Keratinocyte (primary cell): Measurements from ENCODE around the gene DFFB. TPM values are rescaled to one million over a fixed set of nuclear protein-coding genes. Genes with fewer than 3 reads are reported as not detected.

ENCODE experiments used
- DNase-seq: peaks from one replicate; pipeline ENCODE4 v3.0.0-alpha.2; 2011; ENCODE audit warnings: low read depth, missing footprints, low spot score
- FAIRE-seq: peaks from 2 replicates; lab custom pipeline; 2011; peaks lifted over from hg19 to GRCh38; lab: Jason Lieb, UNC
- H2AFZ ChIP-seq: 2 replicates; pipeline ENCODE4 v1.6.0; 2012; ENCODE audit warnings: low read length, control low read depth, inconsistent platforms; ENCODE audit not compliant: control insufficient read depth
- H3K27ac ChIP-seq: 2 replicates; pipeline ENCODE4 v1.5.1; 2011; ENCODE audit warnings: low read length; ENCODE audit not compliant: control insufficient read depth, insufficient read depth
- H3K27me3 ChIP-seq: 3 replicates; pipeline ENCODE4 v1.6.0; 2011; ENCODE audit warnings: low read length; ENCODE audit not compliant: control insufficient read depth, insufficient read depth; ENCODE audit errors: extremely low read depth
- H3K36me3 ChIP-seq, 2 experiments: 2 replicates in 1 of 2; 3 replicates in 1 of 2; pipeline ENCODE4 v1.5.1; 2011; ENCODE audit warnings: low read length in 2 of 2, mild to moderate bottlenecking in 1 of 2; ENCODE audit not compliant: control insufficient read depth in 2 of 2, insufficient read depth in 2 of 2; ENCODE audit errors: extremely low read depth in 1 of 2
- H3K4me1 ChIP-seq: 3 replicates; pipeline ENCODE4 v1.5.1; 2011; ENCODE audit warnings: low read length; ENCODE audit not compliant: control insufficient read depth, insufficient read depth; ENCODE audit errors: extremely low read depth
- H3K4me2 ChIP-seq: 3 replicates; pipeline ENCODE4 v1.6.0; 2011; ENCODE audit warnings: low read depth, low read length; ENCODE audit not compliant: control insufficient read depth, insufficient read depth; ENCODE audit errors: extremely low read depth
- H3K4me3 ChIP-seq, 3 experiments: fragments of 200-600 bp in 1 of 3; sonication (generic) in 1 of 3; 2 replicates in 2 of 3; 3 replicates in 1 of 3; pipeline ENCODE4 v1.5.1; 2011 to 2016; ENCODE audit warnings: low read length in 3 of 3, mild to moderate bottlenecking in 3 of 3, control low read depth in 2 of 3, inconsistent platforms in 1 of 3, low read depth in 1 of 3, mixed read lengths in 1 of 3, mixed run types in 1 of 3, moderate library complexity in 1 of 3; ENCODE audit not compliant: control insufficient read depth in 2 of 3, insufficient read depth in 2 of 3; ENCODE audit errors: extremely low read depth in 1 of 3
- H3K79me2 ChIP-seq: 2 replicates; pipeline ENCODE4 v1.6.0; 2012; ENCODE audit warnings: low read length; ENCODE audit not compliant: control insufficient read depth, insufficient read depth
- H3K9ac ChIP-seq: 3 replicates; pipeline ENCODE4 v1.6.0; 2011; ENCODE audit warnings: low read length; ENCODE audit not compliant: control insufficient read depth, insufficient read depth; ENCODE audit errors: extremely low read depth
- H3K9me1 ChIP-seq: 3 replicates; pipeline ENCODE4 v1.6.0; 2011; ENCODE audit warnings: low read length; ENCODE audit not compliant: control insufficient read depth, insufficient read depth; ENCODE audit errors: extremely low read depth
- H3K9me3 ChIP-seq: 2 replicates; pipeline ENCODE4 v1.5.1; 2012; ENCODE audit warnings: low read depth, low read length; ENCODE audit not compliant: control insufficient read depth
- H4K20me1 ChIP-seq: 3 replicates; pipeline ENCODE4 v1.6.0; 2011; ENCODE audit warnings: low read length; ENCODE audit not compliant: control insufficient read depth, insufficient read depth; ENCODE audit errors: extremely low read depth
- CTCF ChIP-seq, 3 experiments: IDR thresholded peaks in 1 of 3; conservative IDR thresholded peaks in 1 of 3; optimal IDR thresholded peaks in 1 of 3; 2 replicates in 2 of 3; 3 replicates in 1 of 3; pipeline versions ENCODE3 to v1.5.1; 2011; ENCODE audit warnings: low read length in 3 of 3, mild to moderate bottlenecking in 3 of 3, moderate library complexity in 2 of 3, control low read depth in 1 of 3, inconsistent platforms in 1 of 3; ENCODE audit not compliant: insufficient read depth in 2 of 3; ENCODE audit errors: extremely low read depth in 1 of 3
- EZH2 ChIP-seq: IDR thresholded peaks from one replicate; pipeline ENCODE4 v1.6.1; 2012; ENCODE audit warnings: inconsistent platforms, mild to moderate bottlenecking, low read length, moderate library complexity
- dilution Hi-C: fragments of 300-500 bp; cut with MboI; formaldehyde crosslinking; loops from one replicate; pipeline ENCODE4 v1.7.0; 2020; ENCODE audit warnings: low sequenced_read_pairs; ENCODE audit not compliant: extremely low pct_ligation_motif_present
- polyA plus RNA-seq, 5 experiments: library from polyadenylated mRNA; depleted of rRNA in 3 of 5; stranded (reverse) in 3 of 5; stranded (forward) in 1 of 5; unstranded in 1 of 5; fragments of >200 nt; gene quantifications; 1 replicate in 1 of 5; 2 replicates in 3 of 5; 3 replicates in 1 of 5; pipeline versions ENCODE4 v1.2.1 to v1.2.3, GENCODE V29; 2011 to 2012; ENCODE audit warnings: missing spikeins in 2 of 5, low read depth in 1 of 5, low replicate concordance in 1 of 5

Gene DFFB
- polyA plus RNA-seq, 1 donor (not counting 4 experiments of a cell fraction or from before 2014, with no cell fraction given) = 5.2 TPM

DNA sequence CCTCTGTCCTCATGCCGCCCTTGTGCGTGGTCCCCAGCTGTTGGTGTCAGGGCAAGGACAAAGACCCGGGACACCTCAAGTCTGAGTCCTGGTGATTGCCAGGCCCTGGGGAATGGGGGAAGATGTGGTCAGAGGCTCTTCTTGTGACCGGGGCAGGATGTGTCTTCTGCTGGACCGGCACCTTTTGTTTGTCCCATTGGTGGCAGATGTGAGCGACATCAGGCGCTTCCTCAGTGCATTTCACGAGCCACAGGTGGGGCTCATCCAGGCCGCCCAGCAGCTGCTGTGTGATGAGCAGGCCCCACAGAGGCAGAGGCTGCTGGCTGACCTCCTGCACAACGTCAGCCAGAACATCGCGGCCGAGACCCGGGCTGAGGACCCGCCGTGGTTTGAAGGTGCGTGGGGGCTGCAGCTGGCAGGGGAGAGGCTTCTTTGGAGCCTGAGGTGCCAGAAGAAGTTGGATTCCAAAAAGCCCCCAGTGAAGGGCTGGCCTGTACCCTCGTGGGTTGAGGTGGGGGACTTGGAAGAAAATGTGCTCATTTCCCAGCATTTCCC is 8.4 kb downstream of the DFFB start:
- Histone ChIP-seq H3K36me3 (peaks cover 11 to 14% of the 10 kb centered on the region in 2 experiments), H3K9me1 (no peaks in the 10 kb centered on the region), H3K4me3 (no peak overlapping the region), H3K9ac (no peak overlapping the region), H3K27me3 (no peaks in the 10 kb centered on the region), H4K20me1 (no peaks in the 10 kb centered on the region), H3K79me2 (no peaks in the 10 kb centered on the region), H2AFZ (no peak overlapping the region), H3K27ac (no peak overlapping the region), H3K4me2 (no peak overlapping the region), H3K4me1 (no peaks in the 10 kb centered on the region), H3K9me3 (peaks cover 1% of the 10 kb centered on the region)
- TF ChIP-seq EZH2 = no peak
- TF ChIP-seq CTCF (optimal IDR thresholded peaks at IDR 0.05 in 1 of 3, IDR thresholded peaks at IDR 0.05 in 1 of 3, conservative IDR thresholded peaks at IDR 0.05 in 1 of 3; ENCODE audit: extremely low read depth in 1 of 3, insufficient read depth in 2 of 3, low read length in 3 of 3) = no peak
- DNase-seq (no peak), FAIRE-seq (no peak)
- dilution Hi-C loops = no loop called here

DNA sequence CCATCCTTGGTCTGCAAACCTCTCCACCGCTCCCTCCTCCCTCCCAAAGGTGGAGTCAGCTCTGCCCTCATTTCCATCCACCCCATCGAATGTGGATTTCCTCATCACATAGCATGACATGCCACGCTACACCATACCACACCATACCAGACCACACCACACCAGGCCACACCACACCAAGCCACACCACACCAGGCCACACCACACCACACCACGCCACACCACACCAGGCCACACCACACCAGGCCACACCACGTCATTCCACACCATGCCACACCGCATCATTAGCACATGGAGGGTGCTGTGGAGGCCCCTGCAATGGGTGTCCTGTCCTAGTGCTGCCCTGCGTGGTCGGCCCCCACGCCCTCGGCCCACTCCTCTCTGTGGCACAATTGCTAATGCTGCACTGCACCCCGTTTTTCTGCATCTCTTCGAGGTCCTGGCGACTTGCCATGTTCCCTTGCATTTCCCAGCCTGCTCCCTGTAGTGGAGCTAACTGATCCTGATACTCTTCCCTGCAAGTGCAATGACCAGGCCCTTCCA is 11.3 kb downstream of the DFFB start:
- Histone ChIP-seq H3K4me3 (no peak overlapping the region), H3K4me1 (no peaks in the 10 kb centered on the region), H2AFZ (no peak overlapping the region), H3K9me3 (peaks cover 1% of the 10 kb centered on the region), H3K9me1 (no peaks in the 10 kb centered on the region), H3K27me3 (no peaks in the 10 kb centered on the region), H3K36me3 (peaks cover 14 to 16% of the 10 kb centered on the region in 2 experiments), H4K20me1 (no peaks in the 10 kb centered on the region), H3K27ac (no peak overlapping the region), H3K79me2 (no peaks in the 10 kb centered on the region), H3K9ac (no peak overlapping the region), H3K4me2 (no peak overlapping the region)
- no peak for DNase-seq
- TF ChIP-seq CTCF (optimal IDR thresholded peaks at IDR 0.05 in 1 of 3, IDR thresholded peaks at IDR 0.05 in 1 of 3, conservative IDR thresholded peaks at IDR 0.05 in 1 of 3; ENCODE audit: extremely low read depth in 1 of 3, insufficient read depth in 2 of 3, low read length in 3 of 3) = no peak
- TF ChIP-seq EZH2 = no peak
- no peak for FAIRE-seq
- dilution Hi-C loops = no loop called here
